Tongue (tissue), 2 donors: ENCODE measurements around the gene BNC1. TPM values are rescaled to one million over a fixed set of nuclear protein-coding genes. Genes with fewer than 3 reads are reported as not detected.

Experiments used
- DNase-seq: peaks from one replicate; pipeline ENCODE4 v3.0.0-alpha.2; 2015
- total RNA-seq: library from RNA; depleted of rRNA; stranded (reverse); fragments of >200 nt; gene quantifications from one replicate; pipeline ENCODE4 v1.2.3, GENCODE V29; 2014

The BNC1 gene, protein sequence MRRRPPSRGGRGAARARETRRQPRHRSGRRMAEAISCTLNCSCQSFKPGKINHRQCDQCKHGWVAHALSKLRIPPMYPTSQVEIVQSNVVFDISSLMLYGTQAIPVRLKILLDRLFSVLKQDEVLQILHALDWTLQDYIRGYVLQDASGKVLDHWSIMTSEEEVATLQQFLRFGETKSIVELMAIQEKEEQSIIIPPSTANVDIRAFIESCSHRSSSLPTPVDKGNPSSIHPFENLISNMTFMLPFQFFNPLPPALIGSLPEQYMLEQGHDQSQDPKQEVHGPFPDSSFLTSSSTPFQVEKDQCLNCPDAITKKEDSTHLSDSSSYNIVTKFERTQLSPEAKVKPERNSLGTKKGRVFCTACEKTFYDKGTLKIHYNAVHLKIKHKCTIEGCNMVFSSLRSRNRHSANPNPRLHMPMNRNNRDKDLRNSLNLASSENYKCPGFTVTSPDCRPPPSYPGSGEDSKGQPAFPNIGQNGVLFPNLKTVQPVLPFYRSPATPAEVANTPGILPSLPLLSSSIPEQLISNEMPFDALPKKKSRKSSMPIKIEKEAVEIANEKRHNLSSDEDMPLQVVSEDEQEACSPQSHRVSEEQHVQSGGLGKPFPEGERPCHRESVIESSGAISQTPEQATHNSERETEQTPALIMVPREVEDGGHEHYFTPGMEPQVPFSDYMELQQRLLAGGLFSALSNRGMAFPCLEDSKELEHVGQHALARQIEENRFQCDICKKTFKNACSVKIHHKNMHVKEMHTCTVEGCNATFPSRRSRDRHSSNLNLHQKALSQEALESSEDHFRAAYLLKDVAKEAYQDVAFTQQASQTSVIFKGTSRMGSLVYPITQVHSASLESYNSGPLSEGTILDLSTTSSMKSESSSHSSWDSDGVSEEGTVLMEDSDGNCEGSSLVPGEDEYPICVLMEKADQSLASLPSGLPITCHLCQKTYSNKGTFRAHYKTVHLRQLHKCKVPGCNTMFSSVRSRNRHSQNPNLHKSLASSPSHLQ
- 2.8 TPM for total RNA-seq

DNA sequence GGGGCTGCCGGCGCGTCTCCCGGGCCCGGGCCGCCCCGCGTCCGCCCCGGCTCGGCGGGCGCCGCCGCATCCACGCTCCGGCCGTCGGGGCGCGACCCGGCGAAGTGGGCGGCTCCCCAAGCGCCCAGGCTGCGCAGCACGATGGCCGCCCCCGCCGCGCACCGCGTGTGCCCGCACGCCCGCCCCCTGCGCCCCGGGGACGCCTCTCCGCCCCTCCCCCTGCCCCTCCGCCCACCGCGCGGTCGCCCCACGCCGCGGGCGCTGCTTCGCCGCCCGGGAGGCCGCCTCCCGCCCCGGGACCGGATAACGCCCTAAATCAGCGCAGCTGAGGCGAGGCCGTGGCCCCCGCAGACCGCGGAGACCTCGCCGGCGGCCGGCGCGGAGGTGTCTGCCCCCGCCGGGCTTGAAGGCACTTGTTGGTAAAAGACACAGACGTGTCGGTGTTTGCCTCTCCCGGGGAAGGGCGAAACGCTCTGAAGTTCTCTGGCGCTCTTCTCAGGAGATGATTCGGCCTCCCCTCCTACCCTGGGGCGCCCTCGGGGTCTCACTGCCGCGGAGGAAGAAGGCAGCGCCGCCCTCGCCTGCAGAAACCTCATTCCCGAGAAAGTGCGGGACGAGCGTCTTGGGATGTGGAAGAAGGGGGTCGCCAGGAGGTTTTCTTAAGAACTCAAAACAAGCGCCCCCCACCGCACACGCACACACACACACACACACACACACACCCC, at the start of gene BNC1:
TSS of gene BNC1 (minus strand) at position 106 of the 725 bp plus-strand sequence. CDS start at position 70, 36 bp downstream.
- DNase-seq = peak; percentile 38

DNA sequence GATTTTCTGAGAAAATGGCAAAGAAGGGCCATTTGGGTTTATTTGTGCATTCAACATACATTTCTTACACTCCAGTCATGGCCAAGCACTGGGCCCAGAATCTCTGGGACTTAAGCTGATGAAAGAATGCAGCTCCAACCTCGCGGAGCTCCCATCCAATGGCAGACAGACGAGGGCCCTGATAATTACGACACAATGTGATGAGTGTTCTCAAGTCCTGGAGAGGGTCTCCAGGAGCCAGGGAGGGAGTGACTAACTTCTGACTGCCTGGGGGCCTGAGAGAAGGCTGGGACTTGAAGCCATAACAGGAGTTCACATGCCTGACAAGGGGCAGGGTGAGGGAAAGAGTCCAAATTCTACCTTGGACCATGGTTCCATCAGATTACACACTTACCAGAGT, 42.6 kb upstream of the BNC1 start:
- DNase-seq = no peak

DNA sequence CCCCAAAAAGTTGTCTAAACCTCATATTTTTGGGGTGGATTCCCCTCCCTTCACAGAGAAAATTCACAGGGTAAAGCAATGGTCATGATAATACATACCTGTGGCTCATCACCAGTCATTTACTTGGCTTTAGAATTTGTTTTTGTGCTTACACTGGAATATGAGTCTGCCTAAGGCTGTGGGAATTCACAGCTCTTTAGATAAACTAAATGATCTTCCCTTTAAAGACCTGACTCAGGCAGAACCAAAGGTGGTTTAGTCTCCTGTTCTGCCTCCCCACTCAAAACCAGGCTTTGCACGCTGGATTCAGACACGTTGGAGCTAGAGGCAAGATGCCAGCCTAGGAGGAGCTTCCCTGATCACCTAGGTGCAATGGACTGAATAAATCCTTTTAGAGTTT, 40.3 kb upstream of the BNC1 start:
- no peak for DNase-seq

DNA sequence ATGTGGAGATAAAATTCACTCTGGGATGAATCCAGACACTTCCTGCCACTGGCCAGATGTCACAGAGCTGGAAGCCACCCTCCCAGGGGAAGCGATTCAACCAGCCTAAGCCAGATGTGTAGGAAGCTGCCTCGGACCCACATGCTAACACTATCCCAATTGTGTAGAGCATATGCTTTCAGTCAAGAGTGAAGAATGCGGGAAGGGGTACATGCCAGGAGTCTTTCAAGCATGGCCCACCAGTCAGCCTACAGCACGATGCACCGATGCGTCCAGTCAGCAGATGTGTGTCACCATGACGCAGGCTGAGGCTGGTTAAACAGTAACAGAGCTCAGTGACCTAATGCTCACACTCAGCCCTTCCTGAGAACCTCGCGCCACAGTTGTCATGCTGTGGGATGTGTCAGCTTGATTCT, 38.8 kb upstream of the BNC1 start:
- peak; percentile 92 for DNase-seq

DNA sequence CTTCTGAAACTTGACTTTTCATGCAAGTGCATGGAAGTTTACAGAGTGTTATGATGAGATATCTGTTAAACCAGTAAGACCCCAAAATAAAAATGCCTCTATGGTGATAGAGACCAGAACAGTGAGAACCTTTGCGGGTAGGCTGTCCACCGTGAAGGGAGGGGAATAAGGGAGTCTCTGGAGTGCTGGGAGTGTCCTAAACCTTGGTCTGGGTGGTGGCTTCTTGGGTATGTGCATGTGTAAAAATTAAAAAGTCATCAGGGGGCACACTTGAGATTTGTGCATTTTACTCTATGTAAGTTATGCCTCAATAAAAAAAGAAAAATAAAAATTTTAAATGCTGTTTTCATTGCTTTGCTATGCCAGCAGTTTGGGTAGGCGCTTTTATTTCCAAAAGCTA, 38.2 kb upstream of the BNC1 start:
- no peak for DNase-seq

DNA sequence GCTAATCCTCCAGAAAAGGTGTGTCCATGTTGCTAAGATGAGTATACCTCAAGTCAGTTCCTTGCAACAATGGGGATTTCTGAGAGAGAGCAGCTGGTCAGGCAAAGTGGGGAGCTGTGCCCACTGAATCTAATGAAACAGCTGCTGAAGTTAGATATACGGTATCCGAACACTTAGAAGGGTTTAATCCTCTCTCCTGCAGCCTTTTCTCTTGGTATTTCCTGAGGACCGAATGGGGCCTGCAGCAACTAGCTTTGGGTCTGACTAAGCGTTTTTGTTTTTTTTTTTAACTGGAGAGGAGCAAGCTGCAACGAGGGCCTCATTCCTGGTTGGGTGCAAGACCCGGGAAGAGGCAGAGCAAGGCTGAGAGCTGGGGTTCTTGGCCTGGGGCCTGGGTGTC, 37.6 kb upstream of the BNC1 start:
- peak; percentile 67 for DNase-seq

DNA sequence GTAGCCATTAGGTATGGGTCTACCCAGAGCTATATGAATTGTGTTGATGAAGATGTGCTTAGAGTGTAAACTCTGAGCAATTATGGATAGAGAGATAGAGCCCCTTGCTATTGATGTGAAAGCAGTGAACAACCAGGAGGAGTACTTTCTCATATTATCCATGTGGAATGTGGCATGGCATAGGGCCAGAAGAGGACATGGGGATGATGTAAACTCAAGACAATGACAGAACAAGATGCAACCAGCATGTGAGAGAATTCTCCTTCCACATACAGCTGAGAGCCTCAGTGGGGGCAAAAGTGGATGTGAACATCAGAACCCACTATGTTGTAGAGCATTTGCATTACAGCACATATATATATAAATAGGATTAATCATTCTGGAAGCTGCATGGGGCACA, 36.4 kb upstream of the BNC1 start:
- DNase-seq = peak; percentile 21

DNA sequence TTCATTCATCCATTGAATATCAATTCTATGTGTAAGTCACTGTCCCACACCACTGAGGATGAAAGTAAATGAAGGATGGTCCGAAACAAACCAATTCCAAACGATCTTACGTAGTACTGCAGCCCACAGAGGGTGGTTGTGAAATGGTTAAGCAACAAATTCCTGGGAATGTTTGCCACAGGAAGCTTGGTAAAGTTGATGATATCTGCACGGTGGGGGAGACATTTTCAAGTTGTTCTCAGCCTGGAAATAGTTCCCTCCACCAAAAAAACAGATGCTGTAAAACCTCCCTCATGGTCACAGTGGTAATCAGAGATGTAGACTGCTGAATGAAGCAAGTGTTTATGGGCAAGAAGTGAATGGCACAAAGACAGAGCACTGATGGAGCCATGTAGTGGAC, 35.9 kb upstream of the BNC1 start:
- no peak for DNase-seq

DNA sequence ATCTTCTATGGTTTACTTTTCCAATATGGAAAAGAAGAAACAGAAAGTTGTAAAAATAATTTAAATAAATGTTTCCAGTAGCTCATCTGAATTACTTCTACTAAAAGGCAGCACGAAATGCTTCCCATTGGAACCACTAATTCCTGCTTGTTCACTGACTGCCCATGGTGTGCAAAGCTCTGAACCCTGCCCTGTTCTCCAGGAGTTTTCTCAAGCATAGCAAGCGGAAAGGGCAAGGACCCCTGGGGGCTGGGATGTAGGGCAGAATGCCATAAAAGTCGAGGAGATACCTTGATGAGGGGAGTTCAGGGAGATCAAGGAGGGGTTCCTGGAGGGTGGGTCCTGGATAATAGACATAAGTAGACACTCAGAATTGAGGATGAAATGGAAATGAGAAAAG, 35.3 kb upstream of the BNC1 start:
- no peak for DNase-seq

DNA sequence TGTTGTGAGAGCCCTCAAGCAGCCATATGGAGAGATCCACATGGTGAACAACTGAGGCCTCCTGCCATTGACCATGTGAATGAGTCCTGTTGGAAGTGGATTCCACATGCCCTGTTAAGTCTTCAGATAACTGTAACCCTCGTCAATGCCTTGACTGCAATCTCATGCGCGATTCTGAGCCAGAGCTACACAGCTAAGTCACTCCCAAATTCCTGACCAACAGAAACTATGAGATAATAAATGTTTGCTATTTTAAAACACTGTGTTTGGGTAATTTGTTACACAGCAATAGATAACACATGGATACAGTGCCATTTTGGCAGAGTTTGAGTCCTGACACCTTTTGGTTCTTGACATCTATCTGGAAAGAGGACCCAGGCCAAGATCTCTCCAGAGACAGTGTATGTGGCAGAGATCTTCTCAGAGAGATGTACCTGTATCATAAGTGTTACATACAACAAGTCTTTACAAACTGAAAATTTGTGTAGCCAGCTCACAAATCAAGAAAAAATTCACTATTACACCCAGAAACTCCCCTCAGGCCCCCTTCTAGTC, 34.5 kb upstream of the BNC1 start:
- no peak for DNase-seq

DNA sequence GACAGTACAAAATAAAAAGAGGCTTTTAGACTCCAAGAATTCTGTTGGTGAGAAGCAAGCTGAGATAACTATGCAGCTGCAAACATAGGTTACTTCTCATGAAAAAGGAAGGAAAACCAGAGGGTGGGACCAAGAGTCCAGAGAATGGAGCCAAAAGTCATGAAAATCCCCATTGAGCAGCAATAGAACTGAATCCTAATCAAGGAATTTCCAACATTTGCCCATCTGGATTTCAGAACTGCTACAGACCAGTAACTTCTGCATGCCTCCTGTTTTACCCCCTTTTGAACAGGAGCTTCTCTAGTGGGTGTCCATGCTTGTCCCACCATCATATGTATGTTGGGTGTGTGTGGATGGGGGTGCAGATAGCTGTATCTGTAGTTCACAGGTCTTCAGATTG, 33.6 kb upstream of the BNC1 start:
- no peak for DNase-seq

DNA sequence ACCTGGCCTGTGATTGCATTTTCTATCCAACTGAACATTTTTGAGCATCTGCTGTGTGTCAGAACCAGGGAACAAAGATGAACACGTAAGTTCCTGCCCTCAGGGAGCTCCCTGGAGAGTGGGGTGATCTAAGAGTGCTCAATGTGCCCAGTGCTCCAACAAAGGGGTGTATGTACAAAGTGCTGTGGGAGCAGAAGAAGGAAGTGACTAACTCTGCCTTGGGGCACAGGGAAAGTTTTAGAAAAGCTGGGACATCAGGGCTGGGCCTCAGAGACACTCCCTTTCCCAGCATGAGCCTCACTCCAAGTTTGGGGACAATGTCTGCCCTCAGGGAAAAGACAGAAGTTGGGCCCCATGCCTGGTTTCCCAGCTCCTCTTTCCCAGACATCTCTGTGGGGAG, 27.6 kb upstream of the BNC1 start:
- DNase-seq = no peak

DNA sequence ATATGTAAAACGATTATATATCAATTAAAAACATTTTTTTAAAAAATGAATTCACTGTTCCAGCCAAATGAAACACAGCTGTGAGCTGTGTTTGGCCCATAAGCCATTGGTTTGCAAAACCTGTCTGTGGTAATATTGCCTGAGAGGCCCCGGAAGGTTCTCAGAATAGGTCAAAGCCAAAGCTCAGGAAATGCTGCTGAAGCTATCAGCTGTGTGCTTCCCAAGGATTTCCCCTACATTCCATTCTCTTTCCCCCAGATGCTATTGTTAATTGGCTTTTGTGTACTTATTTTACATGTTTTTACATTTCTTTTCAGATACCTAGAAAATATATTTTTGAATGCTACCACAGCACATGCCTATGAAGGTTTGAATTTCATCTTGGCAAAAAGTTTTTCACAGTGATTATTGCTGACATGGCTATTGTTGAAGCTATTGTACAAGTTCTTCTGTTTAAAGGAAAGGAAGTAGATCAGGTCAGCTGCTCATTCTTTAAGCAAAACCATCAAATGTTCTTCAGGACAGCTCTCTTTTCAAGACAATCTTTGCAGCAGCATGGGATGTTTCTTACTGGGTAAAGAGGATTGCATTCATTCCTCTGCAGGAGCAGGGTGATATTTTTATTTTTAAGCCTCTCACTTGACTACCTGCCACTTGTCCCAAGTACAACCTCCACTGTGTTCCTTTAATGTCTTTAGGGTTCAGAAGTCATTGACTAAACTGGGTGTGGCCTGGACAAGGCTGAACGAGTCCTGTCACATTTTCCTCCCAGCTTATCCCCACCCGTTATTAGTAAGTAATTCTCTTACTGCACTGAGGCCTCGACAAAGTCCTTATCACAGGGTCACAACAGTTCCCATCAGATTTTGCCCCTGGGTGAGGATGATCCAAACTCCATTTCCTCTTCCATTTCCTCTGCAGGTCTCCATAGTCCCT, 26.3 kb upstream of the BNC1 start:
- peak; percentile 41 for DNase-seq

DNA sequence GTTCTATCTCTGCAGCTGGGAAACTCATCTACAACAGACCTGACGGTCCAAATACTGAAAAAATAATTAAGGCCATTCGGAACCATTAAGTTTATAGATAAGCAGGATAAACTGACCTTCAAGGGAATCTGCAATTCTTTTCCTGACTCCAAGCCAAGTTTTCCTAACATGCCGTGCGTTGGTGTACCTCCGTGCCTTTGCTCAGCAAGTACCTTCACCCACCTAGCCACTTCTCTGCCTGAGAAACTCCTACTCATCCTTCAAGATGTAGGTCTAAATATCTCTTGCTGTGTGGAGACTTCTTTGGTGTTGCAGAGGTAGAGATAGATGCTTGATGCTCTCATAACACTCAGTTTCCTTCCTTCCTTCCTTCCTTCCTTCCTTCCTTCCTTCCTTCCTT, 24.2 kb upstream of the BNC1 start:
- no peak for DNase-seq

DNA sequence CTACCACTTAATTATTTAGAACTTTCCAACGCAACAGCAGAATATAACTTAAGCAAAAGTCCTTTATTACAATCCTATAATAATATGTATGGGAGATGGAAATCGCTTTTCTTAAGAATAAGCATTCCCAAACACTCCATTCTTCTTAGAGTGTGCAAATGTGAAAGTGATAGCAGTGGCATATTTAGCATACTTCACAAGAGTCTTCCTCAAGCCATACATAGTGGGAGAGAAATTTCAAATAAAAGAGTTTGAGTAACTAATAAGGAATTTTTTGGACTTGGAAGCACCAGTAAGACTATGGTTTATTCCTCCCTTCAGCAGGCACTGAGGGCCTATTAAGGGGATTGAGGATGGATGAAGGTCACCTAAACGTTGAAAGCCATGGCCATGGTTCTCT, 22.1 kb upstream of the BNC1 start:
- DNase-seq = no peak

DNA sequence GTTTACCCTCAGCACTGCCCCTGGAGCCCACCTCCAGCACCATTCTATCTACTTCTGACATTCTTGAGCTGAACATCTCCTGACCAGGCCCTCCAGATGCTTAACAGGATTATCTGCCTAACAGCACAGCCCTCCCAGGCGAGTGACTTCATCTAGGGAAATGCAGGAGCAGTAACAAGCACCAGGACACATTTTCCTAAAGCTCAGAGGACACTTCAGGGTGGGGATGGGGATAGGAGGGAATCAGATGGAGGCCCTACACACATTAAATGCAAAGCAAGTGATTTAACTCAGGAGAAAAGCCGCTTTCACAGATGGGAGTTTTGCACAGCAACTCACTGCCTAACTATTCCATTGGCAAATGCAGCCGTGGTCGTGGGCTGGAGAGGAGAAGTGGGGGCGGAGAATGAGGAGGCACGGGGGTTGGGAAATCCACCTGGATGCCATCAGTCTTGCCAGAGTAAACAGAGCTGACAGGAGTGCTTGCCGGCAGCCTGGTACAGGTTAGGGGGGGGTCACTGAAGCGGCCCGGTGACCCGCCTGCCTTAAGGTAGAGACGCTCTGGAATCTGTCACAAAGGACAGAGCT, 21.3 kb upstream of the BNC1 start:
- DNase-seq = peak; percentile 41

DNA sequence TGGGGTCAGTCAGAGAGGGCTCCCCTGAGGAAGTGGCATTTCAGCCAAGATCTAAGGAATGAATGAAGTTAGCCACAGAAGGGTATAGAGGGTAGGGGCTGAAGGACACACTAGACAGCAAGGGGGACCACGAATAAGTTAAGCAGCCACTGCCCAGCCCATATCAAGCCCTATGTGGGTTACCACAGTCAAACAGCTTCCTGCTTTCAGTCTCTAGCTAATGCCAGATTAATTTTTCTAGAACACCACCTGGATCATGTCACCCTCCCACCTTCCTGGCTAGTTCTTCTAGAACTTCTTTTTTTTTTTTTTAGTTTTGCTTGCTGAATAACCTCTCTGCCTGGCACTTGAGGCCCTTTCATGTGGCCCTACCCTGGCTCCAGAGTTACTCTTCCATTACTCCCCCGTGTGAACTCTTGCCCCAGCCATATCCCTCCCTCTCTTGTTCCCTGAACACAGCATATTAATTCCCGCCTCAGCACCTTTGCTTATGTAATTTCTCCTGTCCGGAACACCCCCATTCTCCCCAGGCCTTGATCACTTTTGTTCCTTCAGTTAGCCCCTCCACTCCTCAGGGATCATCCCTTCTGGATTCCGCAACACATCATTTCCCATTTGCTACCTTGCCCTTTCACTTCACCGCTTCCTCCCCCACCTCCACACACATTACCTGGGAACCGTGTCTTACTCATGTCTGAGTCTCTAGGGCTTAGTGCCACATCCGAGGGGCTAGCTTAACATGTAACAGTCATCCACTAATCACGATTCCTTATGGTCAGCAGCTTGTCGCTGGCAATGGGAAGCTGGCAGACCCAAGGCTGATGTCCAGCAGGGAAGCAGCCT, 20.6 kb upstream of the BNC1 start:
- no peak for DNase-seq

DNA sequence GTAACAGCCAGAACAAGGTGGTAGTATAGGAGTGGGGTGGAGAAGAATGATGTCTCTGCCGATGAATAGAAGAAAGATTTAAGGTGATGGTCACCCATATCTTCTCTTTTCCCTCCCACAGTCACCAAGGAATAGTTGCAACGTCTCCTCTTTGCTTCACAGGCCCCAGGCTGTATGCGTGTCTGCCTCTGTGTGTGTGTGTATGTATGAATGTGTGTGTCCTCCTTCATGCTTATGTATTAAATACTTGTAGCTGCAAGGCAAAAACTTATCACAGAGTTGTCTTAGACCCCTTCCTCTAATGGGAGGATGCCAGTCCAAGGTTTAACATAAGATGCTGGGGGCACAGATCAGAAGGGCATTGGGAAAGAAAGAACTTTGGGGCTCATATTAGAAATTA, 19.1 kb upstream of the BNC1 start:
- no peak for DNase-seq

DNA sequence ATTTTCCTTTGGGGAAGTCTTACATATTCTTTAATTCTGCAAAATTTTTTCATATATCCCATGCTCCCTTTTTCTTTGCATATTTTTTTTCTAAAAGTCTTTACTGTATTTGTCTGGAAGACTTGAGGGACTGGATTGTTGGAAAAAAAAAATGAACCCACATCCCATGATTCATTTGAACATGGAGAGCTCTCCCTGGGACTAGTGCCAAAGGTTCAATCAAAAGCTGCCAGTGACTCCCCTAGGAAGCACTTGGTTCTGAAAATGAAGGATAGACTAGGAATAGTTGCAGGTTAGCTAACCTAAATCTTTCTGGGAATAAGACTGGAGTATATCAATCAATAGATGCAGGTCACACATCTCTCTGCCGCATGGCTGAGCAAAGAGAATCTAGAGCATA, 16.4 kb upstream of the BNC1 start:
- no peak for DNase-seq

DNA sequence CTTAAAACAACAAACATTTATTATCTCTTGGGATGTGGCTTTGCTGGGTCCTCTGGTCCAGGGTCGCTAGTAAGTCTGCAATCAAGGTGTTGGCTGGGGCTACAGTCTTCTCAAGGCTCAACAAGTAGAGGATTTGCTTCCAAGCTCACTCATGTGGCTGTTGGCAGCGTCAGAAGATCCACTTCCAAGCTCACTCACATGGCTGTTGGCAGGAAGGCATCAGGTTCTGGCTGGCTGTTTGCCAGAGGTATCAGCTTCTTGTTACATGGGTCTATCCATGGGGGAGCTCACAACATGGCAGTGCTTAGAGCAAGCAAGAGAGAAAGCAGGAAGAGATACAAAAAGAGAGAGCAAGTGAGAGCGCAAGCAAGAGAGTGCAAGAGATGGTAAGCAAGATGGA, 15.0 kb upstream of the BNC1 start:
- DNase-seq = no peak
